Sigmoid colon (tissue), 7 donors: ENCODE measurements around the gene KIF26A. TPM values are rescaled to one million over a fixed set of nuclear protein-coding genes. Genes with fewer than 3 reads are reported as not detected.

Source experiments
- DNase-seq: peaks from one replicate; pipeline ENCODE4 v3.0.0-alpha.2; 2019
- H3K27ac ChIP-seq, 4 donors: fragments of 200-600 bp; sonication (generic); one replicate each; pipeline ENCODE4 v1.5.1; 2016 to 2019; ENCODE audit warnings: mild to moderate bottlenecking in 1 of 4
- H3K27me3 ChIP-seq, 3 donors: fragments of 200-600 bp; sonication (generic); one replicate each; pipeline ENCODE4 v1.5.1; 2019; ENCODE audit warnings: mild to moderate bottlenecking in 1 of 3
- H3K36me3 ChIP-seq, 4 donors: fragments of 200-600 bp; sonication (generic); one replicate each; pipeline ENCODE4 v1.5.1; 2016 to 2019
- H3K4me1 ChIP-seq, 4 donors: fragments of 200-600 bp; sonication (generic); one replicate each; pipeline ENCODE4 v1.5.1; 2017 to 2019
- H3K4me3 ChIP-seq, 4 donors: fragments of 200-600 bp; sonication (generic); one replicate each; pipeline ENCODE4 v1.5.1; 2017 to 2019; ENCODE audit warnings: mild to moderate bottlenecking in 2 of 4, moderate library complexity in 1 of 4
- H3K9me3 ChIP-seq, 4 donors: fragments of 200-600 bp in 3 of 4; sonication (generic) in 3 of 4; one replicate each; pipeline versions ENCODE4 v1.5.1 to v1.6.1; 2013 to 2019
- EP300 ChIP-seq, 4 donors: sonication (generic); formaldehyde crosslinking; IDR thresholded peaks; one replicate each; pipeline ENCODE4 v1.6.1; 2017; ENCODE audit warnings: antibody characterized with exemption in 4 of 4
- POLR2A ChIP-seq, 2 donors: fragments of 450-650 bp; IDR thresholded peaks; one replicate each; pipeline ENCODE4 v1.6.1; 2016; ENCODE audit warnings: antibody characterized with exemption in 2 of 2, mild to moderate bottlenecking in 2 of 2, moderate library complexity in 2 of 2
- POLR2AphosphoS5 ChIP-seq, 4 donors: sonication (generic); formaldehyde crosslinking; IDR thresholded peaks; one replicate each; pipeline ENCODE4 v1.6.1; 2017; ENCODE audit warnings: antibody characterized with exemption in 4 of 4
- WGBS, 2 donors: extraction: QIAGEN DNeasy Blood & Tissue Kit; methylation state at CpG; one replicate each; pipeline ENCODE4 v1.1.7; 2013; 5-methylcytosine and 5-hydroxymethylcytosine counted together
- intact Hi-C: fragments of 100-400 bp; cut with DNase I; formaldehyde crosslinking; loops from one replicate; pipeline ENCODE4 v1.15.1; 2023
- polyA plus RNA-seq, 3 donors: library from polyadenylated mRNA; stranded (reverse); fragments of 200-250 nt; gene quantifications; one replicate each; pipeline ENCODE4 v1.2.3, GENCODE V29; 2013
- total RNA-seq, 4 donors: library from RNA; depleted of rRNA; stranded (reverse); fragments of >200 nt; gene quantifications; one replicate each; pipeline ENCODE4 v1.1.0, GENCODE V29; 2016
- TF ChIP-seq, protein P1 (sequence below), 4 experiments: fragments of 450-650 bp in 3 of 4; fragments of 200-600 bp in 1 of 4; IDR thresholded peaks; one replicate each; pipeline ENCODE4 v1.5.1; 2016 to 2019; ENCODE audit warnings: antibody characterized with exemption in 4 of 4, mild to moderate bottlenecking in 3 of 4, moderate library complexity in 2 of 4
- donor health status: healthy with polysubstance abuse.
- donor health status: Bipolar disorder and iron deficiency.
- donor health status: healthy.

The KIF26A gene
- total and polyA plus RNA-seq, 7 donors, result 0.60 to 4.2 (median 2.1) TPM

DNA sequence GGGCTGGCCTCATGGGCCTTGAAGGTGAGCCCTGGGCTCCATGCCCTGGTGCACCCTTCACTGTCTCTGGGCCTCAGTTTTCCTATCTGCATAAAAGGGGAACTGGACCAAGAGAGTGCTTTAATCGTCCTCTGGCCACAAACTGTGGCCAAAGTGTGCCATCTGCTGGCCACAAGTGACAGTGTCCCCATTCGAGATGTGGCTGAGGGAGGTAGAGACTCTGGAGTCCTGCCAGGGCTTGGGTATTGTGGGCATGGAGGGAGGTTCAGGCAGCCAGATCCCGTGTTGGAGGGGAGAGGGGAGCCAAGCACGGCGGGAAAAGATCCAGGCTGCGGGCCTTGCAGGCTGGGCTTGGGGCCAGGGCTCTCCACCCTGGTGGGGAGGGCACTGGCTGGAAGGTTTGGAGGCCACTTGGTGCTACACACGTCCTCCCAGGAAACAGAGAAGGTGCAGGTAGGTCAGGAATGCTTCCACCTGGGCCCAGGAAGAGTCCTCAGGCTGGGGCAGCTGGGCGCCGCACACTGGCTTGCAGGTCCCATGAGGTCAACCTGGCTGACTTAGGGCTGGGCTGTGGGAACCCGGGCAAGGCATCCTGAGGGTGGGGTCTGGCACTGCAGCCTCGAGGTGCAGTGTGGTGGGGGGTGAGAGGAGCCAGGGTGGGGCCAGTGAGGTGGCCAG is 7.3 kb upstream of the KIF26A start:
- intact Hi-C loops, result loop anchor here (2.0 kb wide), 1 partner anchor 48 kb away; no protein-coding TSS in a partner anchor
- no peak overlapping the region for H3K27ac ChIP-seq
- peaks cover 0 to 10% (median 7%) of the 10 kb centered on the region in 4 donors for H3K4me1 ChIP-seq
- H3K36me3 ChIP-seq, result no peaks in the 10 kb centered on the region
- peaks cover 13 to 46% (median 26%) of the 10 kb centered on the region in 3 donors for H3K27me3 ChIP-seq
- TF ChIP-seq, protein P1, sequence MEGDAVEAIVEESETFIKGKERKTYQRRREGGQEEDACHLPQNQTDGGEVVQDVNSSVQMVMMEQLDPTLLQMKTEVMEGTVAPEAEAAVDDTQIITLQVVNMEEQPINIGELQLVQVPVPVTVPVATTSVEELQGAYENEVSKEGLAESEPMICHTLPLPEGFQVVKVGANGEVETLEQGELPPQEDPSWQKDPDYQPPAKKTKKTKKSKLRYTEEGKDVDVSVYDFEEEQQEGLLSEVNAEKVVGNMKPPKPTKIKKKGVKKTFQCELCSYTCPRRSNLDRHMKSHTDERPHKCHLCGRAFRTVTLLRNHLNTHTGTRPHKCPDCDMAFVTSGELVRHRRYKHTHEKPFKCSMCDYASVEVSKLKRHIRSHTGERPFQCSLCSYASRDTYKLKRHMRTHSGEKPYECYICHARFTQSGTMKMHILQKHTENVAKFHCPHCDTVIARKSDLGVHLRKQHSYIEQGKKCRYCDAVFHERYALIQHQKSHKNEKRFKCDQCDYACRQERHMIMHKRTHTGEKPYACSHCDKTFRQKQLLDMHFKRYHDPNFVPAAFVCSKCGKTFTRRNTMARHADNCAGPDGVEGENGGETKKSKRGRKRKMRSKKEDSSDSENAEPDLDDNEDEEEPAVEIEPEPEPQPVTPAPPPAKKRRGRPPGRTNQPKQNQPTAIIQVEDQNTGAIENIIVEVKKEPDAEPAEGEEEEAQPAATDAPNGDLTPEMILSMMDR (IDR thresholded peaks at IDR 0.05), result peak in 2 of 4 experiments; percentile 33 to 46
- TF ChIP-seq POLR2A (IDR thresholded peaks at IDR 0.05), result no peak
- DNase-seq, result peak; percentile 62
- WGBS, 2 donors, result 5 to 22% methylated on average over 11 of the region's 11 CpGs
- H3K4me3 ChIP-seq, result no peak overlapping the region
- peaks cover 3 to 12% (median 5%) of the 10 kb centered on the region in 4 donors for H3K9me3 ChIP-seq

DNA sequence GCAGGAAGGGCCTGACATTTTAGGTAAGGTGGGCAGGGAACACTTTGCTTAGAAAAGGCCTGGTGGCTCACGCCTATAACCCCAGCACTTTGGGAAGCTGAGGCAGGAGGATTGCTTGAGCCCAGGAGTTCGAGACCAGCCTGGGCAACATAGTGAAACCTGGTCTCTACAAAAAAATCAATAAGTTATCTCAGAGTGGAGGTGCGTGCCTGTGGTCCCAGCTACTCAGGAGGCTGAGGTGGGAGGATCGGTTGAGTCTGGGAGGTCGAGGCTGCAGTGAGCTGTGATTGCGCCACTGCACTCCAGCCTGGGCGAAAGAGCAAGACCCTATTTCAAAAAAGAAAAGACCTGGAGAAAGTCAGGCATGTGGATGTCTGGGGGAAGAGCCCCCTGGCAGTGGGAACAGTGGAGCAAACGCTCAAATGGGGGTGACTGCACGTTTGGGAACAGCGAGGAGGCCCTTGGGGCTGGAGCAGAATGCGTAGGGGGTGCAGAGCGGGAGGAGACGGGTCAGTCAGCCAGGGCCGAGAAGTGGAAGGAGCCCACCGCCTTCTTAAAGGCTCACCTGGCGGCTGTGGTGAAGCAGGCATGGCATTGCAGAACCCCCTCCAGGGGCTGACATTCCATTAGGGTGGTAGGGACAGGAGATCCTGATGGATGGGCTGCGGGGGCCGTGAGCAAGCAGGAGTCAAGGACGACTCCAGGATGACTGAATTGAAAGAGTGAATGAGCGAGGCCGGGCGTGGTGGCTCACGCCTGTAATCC is 6.2 kb upstream of the KIF26A start:
- peaks cover 3 to 12% (median 5%) of the 10 kb centered on the region in 4 donors for H3K9me3 ChIP-seq
- no peak overlapping the region for H3K27ac ChIP-seq
- no peak overlapping the region for H3K4me3 ChIP-seq
- H3K4me1 ChIP-seq, result peaks cover 0 to 19% (median 17%) of the 10 kb centered on the region in 4 donors
- H3K36me3 ChIP-seq, result no peaks in the 10 kb centered on the region
- TF ChIP-seq POLR2A (IDR thresholded peaks at IDR 0.05), result no peak
- TF ChIP-seq, protein P1 (IDR thresholded peaks at IDR 0.05), result no peak
- no peak for TF ChIP-seq EP300 (IDR thresholded peaks at IDR 0.05)
- TF ChIP-seq POLR2AphosphoS5 (IDR thresholded peaks at IDR 0.05), result no peak
- intact Hi-C loops, result loop anchor here (2.0 kb wide), 1 partner anchor 49 kb away; no protein-coding TSS in a partner anchor
- whole genome bisulfite sequencing, 2 donors, result 74% methylated on average over 23 of the region's 23 CpGs
- peaks cover 22 to 55% (median 35%) of the 10 kb centered on the region in 3 donors for H3K27me3 ChIP-seq
- no peak for DNase-seq

GRCh38 chr14:104132981-104133380 is 5.4 kb upstream of the KIF26A start:
- 33 to 45% methylated on average over 7 of the region's 7 CpGs for WGBS, 2 donors

DNA sequence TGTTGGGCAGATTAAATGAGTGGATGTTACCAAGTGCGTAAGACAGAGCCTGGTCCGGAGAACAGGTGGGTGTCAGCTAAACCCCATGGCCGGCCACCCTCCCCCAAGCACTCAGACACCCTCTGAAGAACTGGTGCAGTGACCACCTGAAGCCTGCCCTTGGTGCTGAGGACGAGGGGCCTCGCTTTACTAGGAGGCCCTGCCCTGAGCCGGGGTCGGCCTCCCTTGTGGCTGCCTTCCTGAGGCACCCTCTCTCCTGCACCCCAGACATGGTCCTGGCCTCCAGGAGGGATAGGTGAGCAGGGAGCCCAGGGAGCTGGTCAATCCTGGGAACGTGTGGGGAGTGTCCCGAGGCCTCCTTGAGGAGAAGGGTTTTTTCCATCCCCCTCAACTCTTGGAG is 4.9 kb upstream of the KIF26A start:
- Histone ChIP-seq H3K36me3 (no peaks in the 10 kb centered on the region), H3K27ac (no peak overlapping the region), H3K27me3 (peaks cover 32 to 69% (median 46%) of the 10 kb centered on the region in 3 donors), H3K9me3 (peaks cover 3 to 12% (median 5%) of the 10 kb centered on the region in 4 donors), H3K4me3 (no peak overlapping the region), H3K4me1 (peaks cover 0 to 32% (median 30%) of the 10 kb centered on the region in 4 donors)
- TF ChIP-seq POLR2AphosphoS5 (IDR thresholded peaks at IDR 0.05) (no peak), EP300 (IDR thresholded peaks at IDR 0.05) (no peak), POLR2A (IDR thresholded peaks at IDR 0.05) (no peak)
- TF ChIP-seq, protein P1 (IDR thresholded peaks at IDR 0.05), result no peak
- peak; percentile 44 for DNase-seq
- WGBS, 2 donors, result 80 to 81% methylated on average over 9 of the region's 9 CpGs
- intact Hi-C loops, result no loop called here

More at GRCh38 chr14:104132981-104133380, 5.4 kb upstream of the KIF26A start:
- peak; percentile 41 for DNase-seq
- Histone ChIP-seq H3K4me3 (no peak overlapping the region), H3K27ac (no peak overlapping the region), H3K4me1 (peaks cover 0 to 27% (median 25%) of the 10 kb centered on the region in 4 donors), H3K27me3 (peaks cover 28 to 64% (median 41%) of the 10 kb centered on the region in 3 donors), H3K9me3 (peaks cover 3 to 12% (median 5%) of the 10 kb centered on the region in 4 donors), H3K36me3 (no peaks in the 10 kb centered on the region)
- TF ChIP-seq POLR2AphosphoS5 (IDR thresholded peaks at IDR 0.05), result no peak
- TF ChIP-seq, protein P1 (IDR thresholded peaks at IDR 0.05), result no peak
- no peak for TF ChIP-seq POLR2A (IDR thresholded peaks at IDR 0.05)
- no peak for TF ChIP-seq EP300 (IDR thresholded peaks at IDR 0.05)
- intact Hi-C loops, result no loop called here
